NCI-H2227 treated with DMSO at 0.1 percent for 48 hours (cell line): Measurements from ENCODE around the gene CCR5AS.
"Not testable (repeated sequence)": the region's sequence is repeated elsewhere in the genome, so short reads cannot be mapped to it uniquely, and the experiment has no call there.

Source experiments
- DNase-seq: peaks from one replicate; lab custom pipeline; 2025; lab: John Stamatoyannopoulos, UW

CCR5AS gene

DNA sequence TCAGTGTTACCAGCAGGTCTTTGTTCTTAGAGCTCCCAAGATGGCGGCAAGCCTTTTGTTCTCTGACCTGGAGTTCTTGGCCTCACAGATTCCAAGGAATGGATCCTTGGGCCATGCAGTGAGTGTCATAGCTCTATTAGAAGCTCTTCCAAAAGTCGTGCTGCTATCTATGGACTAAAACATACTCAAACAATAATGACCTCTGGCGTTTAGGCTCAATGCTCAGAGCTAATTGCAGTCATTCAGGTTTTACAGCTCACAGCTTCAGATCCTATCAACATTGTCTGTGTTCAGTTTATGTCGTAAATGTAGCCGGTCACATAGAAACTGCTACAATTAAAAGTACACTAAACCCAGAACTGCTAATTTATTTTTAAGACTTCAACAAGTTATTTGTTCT is 22.4 kb upstream of the CCR5AS start:
- no peak for DNase-seq

DNA sequence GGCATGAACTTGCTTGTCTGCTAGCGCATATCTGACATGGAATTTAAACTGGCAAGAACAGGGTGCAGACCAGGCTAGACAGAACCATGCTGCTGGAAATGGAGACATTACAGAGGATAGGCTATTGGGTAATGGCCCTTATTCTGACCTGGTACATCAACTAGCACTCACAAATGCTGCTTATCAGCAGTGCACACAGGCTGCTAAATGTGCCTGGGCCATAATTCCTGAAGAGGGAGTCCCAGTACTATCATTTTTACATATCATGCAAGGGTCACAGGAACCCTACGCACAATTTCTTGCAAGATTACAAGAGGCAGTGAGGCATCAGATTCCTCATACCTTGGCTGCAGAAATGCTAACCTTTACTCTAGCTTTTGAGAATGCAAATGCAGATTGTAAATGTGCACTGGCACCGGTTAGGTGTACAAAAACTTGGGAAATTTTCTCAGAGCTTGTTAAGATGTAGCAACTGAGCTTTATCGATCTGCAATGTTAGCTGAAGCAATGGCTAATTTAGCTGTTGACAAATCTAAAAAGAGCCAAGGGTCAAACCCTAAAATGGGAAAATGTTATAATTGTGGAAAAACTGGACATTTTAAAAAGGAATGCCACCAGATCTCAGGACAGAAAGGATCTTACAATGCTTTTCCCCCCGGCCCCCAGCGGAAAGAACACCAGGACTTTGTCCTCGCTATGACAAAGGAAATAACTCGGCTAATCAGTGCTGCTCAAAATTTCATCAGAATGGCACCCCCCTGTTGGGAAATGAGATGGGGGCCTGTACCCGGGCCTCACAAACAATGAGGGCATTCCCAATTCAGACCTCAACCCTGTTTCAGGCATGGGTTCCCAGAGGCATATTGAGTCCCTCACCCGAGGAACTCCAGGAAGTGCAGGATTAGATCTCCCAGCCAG is 21.3 kb upstream of the CCR5AS start:
- no peak for DNase-seq

DNA sequence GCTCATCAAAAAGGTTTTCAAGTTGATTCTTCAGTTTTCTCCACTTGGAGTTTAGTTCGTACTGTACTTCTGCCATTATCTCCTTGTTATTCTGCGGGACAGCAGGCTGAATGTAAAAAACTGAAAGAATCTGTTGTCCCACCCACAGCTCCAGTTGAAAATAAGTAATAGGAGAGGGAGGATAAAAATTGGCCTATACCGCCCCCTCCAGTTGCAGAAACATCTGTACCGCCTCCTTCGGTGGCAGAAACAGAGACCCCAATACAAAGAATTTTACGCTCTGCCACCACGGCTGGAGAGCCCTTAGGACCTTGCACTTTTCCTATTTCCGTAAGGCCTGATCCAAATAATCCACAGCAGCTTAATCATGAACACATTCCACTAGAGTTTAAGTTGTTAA is 20.5 kb upstream of the CCR5AS start:
- not testable (repeated sequence) for DNase-seq

DNA sequence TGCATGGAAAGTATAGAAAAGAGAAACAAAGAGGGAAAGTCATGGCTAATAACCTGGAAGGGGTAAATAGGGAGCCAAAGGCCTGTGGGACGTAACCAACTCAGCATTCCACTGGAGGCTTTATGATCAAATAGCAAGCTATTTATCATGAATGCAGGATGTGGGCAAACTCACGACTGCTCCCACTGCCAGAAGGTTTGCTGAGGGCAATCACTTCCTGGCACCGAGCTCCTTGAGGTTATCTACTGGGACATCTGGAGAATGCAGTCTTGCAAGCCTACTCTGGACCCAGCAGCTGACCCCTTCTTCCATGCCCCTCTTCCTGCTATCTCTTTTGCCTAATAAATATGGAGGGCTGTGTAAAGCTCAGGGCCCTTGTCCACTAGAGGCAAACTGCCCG is 19.6 kb upstream of the CCR5AS start:
- DNase-seq = not testable (repeated sequence)

DNA sequence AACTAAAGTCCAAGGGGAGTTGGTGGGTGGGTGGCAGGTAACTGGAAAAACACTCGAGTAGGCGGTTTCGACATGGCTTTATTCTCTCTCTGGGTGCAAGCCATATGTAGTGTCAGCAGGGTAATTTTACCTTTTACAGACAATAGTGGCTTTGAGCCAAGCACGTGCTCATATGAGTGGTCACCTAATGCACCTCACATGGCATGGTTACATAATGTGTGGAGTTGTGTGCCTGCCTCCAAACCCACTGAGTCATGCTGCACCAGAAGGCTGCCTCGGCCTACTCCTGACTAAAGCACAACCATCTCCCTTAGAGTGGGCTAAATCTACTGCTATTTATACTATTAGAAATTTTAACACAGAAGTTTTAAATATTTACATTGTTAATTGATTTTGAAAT is 16.7 kb upstream of the CCR5AS start:
- DNase-seq = no peak

DNA sequence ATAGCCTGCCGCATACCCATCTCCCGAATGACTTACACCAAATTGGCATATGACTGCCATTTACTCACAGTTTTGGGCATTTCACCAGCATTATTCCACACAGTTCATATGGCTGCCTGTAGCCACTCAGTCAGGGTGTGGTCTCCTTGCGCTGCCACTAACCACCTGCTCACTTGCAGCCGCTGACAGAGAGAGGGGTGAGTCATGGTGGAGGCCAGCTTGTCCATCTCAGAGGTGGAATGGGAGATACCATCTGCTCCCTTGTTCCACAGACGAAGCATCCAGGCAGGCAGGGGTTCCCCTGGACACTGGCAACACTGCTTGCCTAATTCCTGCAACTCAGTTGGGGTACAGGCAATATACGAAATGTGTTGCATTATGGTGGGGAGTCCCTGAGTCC is 15.8 kb upstream of the CCR5AS start:
- DNase-seq = no peak

DNA sequence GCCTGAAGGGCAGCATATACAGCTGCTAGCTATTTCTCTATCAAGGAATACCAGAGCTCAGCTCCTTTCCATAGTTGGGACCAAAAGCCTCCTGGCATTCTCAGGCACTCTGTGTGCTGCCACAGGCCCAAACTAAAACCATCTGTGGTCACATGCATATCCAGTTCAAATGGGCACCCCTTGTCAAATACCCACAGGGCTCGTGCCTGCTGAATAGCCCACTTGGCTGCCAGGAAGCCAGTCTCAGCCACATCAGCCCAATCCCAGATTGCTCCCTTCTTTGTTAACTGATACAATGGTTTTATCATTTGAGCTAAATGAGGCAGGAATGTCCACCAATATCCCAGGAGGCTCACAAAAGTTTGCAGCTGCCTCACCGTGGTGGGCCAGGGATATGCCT is 14.1 kb upstream of the CCR5AS start:
- DNase-seq = no peak

DNA sequence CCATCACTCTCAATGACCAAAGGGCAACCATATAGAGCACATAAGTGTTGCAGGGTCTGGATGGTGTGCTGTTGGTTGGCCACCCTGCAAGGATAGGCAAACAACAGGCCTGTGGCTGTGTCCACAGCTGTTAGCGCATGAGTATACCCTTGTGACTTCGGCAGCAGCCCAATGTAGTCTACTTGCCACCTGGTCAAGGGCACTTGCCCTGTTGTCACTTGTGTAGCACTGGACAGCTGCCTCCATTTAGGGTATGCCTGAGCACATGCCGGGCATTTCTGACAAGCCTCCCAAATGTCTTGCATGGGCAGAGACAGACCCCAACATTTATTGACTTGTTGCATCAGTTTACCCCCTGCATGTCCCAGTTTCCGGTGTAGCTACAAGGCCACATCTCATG is 12.9 kb upstream of the CCR5AS start:
- DNase-seq = no peak

DNA sequence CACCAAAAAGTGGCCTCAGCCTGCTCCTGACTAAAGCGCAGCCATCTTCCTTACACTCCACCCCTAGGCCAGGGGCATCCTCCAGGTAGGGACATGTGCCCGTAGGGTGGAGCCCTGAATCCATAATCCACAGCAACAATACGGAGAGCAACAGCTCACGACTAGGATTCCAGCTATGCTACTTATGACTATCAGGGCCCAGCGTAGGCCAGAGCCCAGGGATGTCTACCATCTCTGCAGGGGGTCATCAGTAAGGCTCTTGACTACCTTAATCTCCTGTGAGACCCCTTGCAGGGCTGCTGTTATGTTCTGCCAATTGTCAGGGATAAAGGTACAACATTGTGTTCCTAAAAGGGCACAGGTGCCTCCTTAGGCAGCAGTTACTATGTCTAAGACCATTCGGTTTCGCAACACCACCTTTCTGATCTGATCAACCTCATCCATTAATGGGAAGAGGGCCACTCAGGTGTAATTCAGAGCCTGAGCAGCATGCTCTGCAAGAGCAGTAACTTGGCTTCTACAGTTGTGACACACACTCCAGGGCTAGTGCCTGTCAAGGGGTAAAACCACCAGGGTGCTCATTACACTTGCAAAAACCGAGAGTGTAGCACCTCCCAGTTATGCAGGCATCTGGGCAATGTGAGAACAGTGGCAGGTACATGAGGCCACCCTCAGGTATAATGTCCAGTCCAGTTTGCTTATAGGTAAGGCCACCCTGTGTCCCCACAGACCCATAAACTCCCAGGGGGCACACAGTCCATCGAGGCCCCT is 11.2 kb upstream of the CCR5AS start:
- no peak for DNase-seq

DNA sequence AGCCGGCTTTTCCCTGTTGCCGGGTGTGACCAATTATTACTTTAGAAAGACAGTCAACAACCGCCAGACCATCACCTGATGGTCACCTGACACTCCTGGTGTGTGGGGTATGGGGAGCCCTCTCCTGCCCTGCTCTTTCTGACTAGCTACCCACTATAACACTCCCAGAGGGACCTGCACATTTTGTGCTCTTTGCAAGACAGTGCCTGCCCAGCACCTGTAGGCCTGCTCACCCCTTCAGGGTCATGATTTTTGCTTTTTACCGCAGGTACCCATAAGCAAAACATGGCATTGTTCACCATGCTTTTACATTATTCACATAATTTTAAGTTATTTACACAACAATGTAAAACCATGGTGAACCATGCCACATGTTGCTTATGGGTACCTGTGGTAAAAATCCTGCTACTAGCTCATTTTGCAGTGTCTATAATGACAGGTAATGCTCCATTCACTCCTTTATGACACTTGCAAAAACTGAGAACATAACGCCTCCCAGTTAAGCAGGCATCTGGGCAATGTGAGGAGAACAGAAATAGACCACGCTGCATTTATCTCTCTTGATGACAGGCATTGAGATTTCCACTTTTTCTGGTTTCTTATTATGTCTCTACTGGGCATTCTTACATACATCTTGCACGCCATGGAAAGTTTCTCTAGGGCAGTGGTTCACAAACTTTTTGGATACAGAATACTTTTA is 10.1 kb upstream of the CCR5AS start:
- DNase-seq = no peak

DNA sequence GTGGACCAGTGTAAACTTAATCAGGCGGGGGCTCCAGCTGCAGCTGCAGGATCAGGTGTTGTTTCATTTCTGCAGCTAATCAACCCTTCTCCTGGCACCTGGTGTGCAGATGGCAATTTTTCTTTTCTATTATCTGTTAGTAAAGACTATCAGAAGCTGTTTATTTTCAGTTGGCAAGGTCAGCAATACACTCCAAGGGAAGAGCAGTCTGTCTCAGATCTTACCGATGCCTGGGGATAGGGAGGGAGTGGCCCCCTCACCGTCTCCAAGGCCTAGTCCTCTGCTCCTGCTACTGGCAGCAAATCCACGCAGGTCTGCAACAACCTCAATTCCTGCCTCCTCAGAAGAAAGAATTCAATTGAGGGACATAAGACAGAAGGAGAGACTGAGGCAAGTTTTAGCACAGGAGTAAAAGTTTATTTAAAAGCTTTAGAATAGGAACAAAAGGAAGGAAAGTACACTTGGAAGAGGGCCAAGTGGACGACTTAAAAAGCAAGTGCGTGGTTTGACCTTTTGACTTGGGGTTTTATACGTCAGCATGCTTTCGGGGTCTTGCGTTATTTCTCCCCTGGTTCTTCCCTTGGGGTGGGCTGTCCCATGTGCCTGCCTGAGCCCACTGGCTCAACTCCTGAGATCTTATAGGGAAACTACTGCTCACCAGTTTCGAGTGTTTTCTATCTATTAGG is 9.4 kb upstream of the CCR5AS start:
- no peak for DNase-seq

DNA sequence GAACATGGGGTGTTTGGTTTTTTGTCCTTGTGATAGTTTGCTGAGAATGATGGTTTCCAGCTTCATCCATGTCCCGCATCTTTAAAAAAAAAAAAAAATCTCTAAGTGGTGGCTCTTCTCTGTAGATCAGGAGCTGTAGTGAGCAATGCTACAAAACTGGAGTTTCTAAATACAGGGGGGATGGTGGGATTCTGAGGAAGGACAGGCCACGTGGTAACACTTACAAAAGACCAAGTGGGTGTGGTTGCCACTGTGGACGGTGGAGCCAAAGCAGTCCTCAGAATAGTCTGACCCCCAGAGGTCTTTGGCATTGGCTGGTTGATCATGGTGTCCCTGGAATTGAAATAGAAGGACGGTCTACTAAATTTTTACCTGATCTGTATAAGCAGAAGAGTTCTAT is 7.9 kb upstream of the CCR5AS start:
- DNase-seq = no peak

DNA sequence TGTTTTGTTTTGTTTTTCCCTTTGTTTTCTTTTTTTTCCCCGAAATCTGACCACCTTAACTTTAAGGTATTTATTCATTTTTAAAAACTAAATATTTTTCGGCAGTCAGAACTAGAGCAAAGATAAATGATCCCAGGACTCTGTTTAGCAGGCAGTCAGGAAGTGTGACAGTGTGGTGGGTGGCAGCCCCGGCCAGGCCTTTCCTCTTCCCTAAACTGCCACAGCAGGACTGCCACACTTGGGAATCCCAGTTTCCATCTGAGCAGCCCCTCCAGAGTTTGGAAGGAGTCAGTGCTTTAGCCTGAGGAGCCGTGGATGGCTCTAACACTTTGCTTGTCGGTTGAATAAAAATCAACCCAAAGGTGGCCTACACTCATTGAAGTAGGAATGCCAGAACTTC is 7.1 kb upstream of the CCR5AS start:
- no peak for DNase-seq

DNA sequence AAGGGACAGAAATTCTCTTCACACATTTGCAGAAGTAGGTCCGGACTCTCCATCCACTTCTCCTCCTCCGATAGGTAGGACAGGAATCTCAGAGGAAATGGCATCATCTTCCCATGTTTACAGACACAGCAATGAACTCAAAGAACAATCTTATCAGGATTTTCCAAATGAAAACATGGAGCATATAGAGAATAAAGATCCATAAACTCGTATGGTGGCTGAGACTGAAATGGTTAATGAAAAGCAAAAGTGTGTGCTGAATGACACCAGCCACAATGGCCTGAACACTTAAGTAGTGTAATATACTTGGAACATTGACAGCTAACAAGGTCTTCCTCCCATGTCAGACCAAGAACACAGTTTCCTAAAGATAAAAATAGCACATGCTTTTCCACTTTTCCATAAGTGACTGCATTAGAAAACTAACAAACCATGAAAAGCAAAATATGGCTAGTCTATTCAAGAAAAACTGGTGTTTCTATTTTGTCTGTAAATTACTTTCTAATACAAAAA is 6.0 kb upstream of the CCR5AS start:
- DNase-seq = no peak

DNA sequence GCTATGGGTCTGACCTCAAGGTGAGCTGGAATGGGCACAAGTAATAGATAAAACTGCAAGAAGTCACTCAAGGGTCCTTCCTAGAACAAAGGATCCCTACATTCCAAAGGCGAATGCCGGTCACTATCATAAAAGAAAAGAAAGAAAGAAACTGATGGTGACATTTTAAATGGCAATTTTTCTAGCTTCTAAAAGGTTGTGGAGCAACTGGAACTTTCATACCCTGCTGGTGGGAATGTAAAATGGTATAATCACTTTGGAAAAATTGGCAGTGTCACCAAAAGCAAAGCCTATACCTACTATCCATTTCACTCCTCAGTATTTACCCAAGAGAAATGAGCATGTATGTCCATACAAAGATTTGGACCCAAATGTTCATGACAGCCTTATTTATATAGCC is 4.4 kb upstream of the CCR5AS start:
- DNase-seq = no peak

DNA sequence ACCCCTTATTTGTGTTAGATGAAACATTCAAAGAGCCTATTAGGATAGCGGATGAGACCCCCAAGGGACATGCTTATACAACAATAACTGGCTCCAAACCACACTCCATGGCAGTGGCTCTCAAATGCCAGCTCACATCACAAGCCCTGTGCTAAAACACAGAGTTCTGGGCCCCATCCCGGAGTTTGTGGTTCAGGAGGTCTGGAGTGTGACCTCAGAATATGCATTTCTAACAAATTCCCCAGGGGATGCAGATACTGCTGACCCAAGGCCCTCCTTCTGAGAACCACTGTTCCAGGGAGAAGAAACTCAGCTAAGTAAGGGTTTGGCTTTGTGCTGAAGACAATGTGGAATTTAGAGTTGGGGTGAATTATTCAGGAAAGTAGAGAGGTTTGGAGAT is 3.8 kb upstream of the CCR5AS start:
- DNase-seq = no peak

DNA sequence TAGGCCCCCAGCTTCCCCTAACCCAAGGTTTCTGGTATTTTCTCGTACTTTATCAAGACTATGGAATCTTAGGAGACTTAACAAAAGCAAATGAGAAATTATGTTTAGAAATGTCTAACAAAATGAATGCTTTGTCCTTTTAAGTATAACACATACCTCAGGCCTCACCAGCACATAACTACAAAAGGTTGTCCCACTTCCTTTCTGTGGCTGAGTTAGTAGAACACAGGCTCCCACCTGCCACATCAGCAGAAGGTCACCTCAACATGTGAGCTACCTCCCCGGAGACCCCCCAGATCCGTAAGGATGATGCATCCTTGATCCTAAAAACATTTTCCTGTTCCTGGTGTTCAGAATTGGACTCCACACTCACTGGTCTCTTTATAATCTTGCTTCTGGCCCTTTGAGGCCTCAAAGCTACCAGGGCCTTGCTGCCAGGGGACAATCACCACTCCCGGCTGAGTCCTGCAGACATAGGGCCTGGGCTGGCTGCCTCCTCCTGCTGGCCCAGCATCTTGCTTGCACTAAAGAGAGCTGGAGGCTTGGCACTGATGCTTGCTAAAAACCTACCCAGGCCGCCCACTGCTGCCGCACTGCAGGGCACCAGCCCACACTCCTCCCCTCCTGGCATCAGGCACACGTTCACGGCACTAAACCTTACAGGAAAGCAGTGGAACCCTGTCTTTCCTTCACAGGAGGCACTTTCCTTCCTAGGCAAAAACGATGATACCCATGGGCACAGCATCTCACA is 3.0 kb upstream of the CCR5AS start:
- DNase-seq = no peak

DNA sequence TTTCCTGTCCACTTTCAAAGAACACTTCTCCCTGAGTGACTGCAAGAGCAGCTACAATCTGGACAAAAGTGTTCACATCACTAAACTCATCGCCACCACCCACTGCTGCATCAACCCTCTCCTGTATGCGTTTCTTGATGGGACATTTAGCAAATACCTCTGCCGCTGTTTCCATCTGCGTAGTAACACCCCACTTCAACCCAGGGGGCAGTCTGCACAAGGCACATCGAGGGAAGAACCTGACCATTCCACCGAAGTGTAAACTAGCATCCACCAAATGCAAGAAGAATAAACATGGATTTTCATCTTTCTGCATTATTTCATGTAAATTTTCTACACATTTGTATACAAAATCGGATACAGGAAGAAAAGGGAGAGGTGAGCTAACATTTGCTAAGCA is 2.0 kb upstream of the CCR5AS start:
- DNase-seq = no peak

DNA sequence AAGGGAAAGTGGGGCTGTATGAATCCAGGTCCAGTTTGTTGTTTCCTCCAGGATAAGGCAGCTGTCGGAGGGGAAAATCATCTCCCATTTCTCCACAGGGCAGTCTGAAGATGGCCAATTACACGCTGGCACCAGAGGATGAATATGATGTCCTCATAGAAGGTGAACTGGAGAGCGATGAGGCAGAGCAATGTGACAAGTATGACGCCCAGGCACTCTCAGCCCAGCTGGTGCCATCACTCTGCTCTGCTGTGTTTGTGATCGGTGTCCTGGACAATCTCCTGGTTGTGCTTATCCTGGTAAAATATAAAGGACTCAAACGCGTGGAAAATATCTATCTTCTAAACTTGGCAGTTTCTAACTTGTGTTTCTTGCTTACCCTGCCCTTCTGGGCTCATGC is 1.1 kb upstream of the CCR5AS start:
- no peak for DNase-seq

DNA sequence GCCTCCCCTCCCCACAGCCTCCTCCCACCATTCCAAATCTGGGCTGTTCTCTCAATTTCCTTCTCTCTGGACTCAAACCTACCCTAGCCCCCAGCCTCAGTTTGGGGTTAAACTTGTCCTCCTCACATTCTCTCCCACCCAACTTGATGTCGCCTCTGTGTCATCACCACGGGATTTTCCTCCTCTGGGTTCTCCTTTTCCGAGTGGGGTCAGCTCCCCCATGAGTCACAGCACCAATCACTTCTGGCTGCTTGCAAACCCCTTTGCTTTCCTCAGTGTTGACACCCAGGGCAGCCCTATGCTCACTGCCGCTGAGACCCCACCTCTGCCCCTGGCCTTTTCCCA is 451 bp downstream of the CCR5AS start:
- no peak for DNase-seq

DNA sequence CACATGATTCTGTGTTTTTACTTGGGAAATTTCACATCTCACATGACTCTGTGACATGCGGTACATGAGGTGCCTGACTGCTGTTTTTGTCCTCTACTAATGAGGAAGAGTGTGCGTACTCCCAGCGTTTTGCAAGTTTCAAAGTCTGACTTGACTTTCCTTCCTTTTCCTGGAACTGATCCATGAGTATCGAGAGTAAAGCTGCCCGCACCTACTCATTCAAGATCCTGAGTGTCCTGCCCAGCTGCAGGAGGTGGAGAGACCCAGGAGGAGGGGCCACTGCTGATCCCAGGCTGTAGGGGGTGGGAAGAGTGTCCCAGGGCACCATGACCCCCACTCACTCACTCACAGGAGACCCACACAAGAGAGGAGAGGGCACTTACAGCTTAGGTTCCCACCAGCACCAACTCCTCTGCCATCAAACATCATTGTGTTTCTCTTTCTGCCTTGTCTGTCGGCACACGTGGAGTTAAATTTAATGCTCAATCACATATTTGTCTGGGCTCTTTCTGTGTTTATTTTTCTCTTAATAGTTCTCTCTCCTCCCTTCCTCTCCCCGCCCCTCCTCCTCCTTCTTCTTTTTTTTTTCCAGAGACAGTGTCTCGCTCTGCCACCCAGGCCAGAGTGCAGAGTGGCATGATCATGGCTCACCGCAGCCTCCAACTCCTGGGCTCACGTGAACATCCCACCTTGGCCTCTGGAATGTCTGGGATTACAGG is 1.4 kb downstream of the CCR5AS start:
- DNase-seq = no peak
